Kidney glomerular epithelial cell (primary cell): ENCODE data around the gene IGF2BP3.
"Not testable (repeated sequence)": the region's sequence is repeated elsewhere in the genome, so short reads cannot be mapped to it uniquely, and the experiment has no call there.

Experiments used
- DNase-seq: peaks from one replicate; lab custom pipeline; 2025; lab: John Stamatoyannopoulos, UW

Gene IGF2BP3

GRCh38 chr7:23422384-23422783 is 47.9 kb downstream of the IGF2BP3 start:
- no peak for DNase-seq

DNA sequence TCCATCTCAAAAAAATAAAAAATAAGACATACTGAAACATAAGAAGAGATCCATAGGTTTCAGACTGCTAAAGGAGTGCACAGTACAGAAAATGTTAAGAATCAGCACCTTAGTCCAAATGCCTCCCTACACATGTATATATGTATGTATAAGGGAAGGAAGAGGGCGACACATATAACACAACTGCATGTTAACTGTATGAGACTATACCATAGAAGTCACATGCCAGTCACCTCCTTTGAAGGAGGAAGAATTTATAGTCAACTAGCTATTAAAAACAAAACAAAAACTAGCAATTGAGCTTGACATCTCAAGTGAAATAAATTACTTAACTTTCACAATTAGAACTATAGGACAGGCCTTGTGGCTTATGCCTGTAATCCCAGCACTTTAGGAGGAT is 50.4 kb downstream of the IGF2BP3 start:
- no peak for DNase-seq

DNA sequence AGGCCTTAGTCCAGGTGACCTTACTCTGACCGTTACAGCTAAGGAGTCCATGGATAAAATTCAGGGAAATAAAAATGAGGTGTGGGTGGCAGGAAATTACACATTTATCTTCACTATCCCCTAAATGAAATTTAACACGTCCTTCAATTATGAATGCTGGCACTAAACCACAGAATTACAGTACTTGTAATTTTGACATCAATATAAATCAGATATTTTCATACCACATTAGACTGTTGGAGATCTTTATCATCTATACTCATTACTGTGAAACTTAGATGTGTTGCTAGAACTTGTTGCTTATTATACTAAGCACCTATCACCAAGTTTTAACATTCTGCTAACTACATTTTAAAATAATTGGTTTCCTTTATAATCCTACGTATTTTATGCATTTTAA is 51.1 kb downstream of the IGF2BP3 start:
- DNase-seq: no peak

GRCh38 chr7:23418046-23418445 is 52.2 kb downstream of the IGF2BP3 start:
- DNase-seq: peak; percentile 27

GRCh38 chr7:23415198-23415597 is 55.1 kb downstream of the IGF2BP3 start:
- no peak for DNase-seq

DNA sequence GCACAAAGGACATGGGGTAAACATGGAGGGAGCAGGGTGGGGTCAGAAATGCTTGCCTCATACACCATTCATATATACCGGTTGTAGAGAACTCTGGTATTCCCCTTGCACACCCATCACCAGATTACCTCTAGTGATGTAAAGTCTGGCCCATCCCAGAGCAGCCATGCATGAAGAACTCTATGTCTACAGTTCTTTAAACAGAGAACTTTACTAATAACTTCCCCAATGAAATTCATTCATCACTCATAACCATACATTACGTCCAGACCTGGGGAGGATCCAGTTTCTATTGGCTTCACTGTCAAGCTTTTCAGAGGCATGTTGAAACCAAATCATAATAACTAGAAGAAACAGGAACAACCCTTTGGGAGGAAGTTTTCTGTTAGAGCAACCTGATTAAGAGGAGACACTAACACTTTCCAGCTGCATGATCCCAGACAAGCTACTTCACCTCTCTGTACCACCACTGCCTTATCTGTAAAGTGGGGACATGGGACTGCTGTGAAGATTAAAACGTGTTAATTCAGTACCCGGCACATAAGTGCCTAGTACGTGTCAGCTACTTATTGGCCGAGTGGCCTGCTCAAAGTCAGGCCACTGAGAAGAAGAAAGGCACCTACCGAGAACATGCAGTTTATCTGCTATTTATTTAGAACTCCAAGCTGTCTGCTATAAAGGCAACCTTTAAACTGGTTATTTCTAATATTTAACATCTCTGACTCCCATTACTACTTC is 59.7 kb downstream of the IGF2BP3 start:
- DNase-seq: no peak

GRCh38 chr7:23406564-23406963 is 63.7 kb downstream of the IGF2BP3 start:
- not testable (repeated sequence) for DNase-seq

- DNase-seq: no peak
Observed at GRCh38 chr7:23405240-23405618, 65.1 kb downstream of the IGF2BP3 start.

GRCh38 chr7:23404546-23405239 is 65.6 kb downstream of the IGF2BP3 start:
- no peak for DNase-seq

- DNase-seq: no peak
Observed at GRCh38 chr7:23403970-23404369, 66.3 kb downstream of the IGF2BP3 start.

GRCh38 chr7:23398090-23398489 is 72.2 kb downstream of the IGF2BP3 start:
- not testable (repeated sequence) for DNase-seq

DNA sequence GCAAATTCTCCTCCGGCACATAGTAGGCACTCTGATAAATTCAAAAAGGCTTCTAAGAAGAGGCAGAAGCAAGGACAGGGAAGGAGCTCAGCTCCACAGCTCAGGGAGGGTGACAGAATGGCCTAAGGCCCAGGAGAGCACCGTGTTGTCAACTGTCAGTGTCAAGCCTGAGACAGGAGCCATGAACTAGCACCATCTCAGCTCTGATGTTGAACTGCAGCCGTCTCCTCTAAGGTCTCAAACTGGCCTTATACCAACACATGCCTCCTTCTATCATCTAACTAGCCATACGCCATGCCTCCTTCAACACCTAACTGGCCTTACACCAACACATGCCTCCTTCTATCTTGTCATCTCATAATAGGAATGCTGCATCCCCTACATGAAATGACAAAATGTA is 73.0 kb downstream of the IGF2BP3 start:
- DNase-seq: no peak

DNA sequence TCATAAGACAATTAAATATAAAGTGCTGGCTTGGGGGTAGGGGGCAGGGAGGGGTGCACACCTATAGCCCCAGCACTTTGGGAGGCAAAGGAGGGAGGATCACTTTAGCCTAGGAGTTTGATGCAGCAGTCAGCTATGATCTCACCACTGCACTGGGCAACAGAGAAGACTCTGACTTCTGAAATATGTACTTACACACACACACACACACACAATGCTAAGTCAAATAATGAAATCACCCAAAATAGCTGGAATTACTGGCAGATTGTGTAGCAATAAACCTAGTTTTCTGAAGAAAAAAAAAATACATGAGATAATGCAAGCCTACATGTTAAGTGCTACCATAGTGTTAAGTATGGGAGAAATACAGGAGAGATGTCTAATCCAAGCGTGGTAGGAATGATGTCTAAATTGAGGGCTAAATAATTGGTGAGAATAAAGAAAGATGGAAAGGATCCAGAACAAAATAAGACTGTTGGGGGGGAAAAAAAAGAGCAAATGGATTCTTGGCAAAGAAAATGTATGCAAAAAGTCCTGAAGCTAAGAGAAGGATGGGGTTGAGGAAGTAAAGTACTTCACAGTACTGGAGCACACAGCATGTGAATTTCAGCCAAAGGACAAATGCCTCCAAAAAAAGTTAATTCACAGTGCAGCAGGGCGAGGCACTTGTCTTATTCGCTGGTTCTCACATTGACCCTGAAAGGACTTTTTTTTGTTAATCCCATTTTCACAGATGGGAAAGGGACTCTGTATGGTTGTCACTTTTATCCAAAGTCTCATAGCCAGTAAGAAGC is 73.9 kb downstream of the IGF2BP3 start:
- DNase-seq: no peak

DNA sequence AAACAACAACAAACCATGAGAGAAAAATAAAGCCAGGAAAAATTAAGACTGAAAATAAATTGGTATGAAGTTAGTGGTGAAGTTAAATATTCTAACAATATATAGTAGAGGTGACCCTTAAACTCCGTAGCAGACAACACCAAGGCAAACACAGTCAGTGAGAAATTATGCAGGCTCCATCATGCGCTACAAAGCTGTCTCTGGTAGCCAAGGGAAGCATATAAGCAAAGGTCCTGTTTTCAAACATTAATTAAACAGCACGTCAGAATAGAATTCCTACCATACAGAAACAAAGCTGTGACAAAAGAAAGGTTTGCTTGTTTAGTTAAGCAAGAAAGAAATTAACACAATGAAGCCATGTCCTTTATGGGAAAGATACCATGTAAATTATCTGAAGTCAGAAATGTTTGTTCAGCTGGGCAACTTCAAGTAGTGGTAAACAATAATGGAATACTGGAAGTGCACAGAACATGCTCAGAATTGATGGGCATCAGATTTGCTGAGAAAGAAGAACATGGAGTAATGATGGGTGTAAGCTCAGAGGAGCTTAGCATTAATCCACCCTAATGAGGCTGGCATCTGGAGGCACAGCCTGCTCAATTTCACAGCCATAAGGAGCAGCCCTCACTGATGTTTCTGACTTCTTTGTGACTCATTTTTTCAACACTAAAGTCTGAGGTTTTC is 75.7 kb downstream of the IGF2BP3 start:
- DNase-seq: no peak

- DNase-seq: no peak
Observed at GRCh38 chr7:23393636-23394035, 76.7 kb downstream of the IGF2BP3 start.

DNA sequence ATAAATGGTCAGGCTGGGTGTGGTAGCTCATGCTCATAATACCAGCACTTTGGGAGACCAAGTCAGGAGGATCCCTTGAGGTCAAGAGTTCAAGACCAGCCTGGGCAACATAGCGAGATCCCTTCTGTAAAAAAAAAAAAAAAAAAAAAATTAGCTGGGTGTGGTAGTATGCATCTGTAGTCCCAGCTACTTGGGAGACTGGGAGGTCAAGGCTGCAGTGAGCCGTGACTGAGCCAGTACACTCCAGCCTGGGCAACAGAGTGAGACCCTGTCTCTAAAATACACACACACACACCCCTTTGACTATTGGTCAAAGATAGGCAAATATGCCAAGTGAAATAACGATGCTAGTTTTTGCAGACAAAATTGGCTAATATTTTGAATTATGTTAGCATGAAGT is 80.6 kb downstream of the IGF2BP3 start:
- DNase-seq: no peak

- DNase-seq: no peak
Observed at GRCh38 chr7:23387583-23387982, 82.7 kb downstream of the IGF2BP3 start.

DNA sequence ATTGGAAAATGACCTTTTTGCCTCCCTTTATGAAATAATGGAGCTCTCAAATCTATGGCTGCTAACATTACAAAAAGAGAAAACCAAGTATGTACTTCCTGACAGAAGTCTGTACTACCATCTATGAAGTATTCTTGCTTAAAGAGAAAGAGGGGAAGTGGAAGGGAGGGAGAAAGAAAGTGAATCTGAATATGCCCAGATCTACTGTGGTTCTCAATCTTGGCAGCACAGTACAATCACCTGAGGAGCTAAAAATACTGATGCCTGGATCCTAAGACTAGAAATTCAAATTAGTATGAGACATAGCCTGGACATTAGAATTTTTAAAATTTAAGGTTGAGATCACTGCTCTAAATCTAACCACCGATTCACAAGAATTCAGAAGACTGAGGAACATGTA is 85.2 kb downstream of the IGF2BP3 start:
- no peak for DNase-seq

DNA sequence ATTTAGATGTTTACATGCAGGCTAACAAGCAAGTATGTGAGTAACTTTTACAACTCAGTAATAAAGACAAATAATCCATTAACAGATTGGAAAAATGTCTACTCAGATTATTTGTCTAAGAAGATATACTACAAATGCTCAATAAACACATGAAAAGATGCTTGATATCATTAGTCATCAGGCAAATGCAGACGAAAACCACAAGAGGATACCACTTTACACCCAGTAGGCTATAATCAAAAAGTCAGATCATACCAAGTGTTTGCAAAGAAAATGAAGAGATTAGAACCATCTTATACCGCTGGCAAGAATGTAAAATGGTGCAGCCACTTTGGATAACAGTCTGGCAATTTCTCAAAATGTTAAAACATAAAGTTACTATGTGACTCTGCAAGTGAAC is 87.1 kb downstream of the IGF2BP3 start:
- no peak for DNase-seq

DNA sequence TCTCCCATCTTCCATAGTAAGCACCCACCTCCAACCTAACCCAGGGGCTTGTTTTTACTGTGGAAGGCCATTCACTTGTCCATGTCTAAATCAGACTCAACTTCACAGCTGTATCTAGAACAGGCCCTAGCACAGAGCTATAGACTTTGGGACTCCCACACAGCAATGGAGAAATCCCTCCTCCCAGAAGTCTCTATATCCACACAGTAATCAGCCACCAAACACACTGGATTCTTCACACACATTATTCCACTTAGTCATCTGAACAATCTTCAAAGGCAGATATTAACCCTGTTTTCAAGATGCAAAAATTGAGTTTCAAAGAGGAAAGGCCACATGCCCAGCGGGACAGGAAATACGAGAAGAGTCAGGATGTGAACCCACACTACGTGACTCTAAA is 89.3 kb downstream of the IGF2BP3 start:
- no peak for DNase-seq

- no peak for DNase-seq
Observed at GRCh38 chr7:23380556-23380955, 89.7 kb downstream of the IGF2BP3 start.

DNA sequence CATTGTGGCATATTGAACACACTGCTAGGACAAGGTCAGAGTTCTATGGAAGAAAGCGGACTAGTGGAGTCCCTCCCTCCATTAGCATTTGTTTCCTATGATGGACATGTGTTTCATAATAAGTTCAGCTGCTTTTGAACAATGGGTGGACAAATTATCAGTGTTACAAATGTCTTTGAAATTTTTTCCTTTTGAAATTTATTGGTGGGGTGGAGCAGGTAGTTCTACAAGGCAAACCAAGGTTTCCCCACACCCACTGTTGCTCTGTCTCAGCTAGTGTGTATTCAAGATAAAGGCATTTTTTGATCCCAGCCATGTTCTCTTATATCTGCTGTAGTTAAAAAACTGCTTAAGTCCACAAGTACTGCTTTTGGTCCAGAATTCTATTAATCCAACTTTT is 91.3 kb downstream of the IGF2BP3 start:
- DNase-seq: no peak
